Activated effector memory CD4-positive, alpha-beta T cell treated with Interleukin-2 at 50 U/mL for 16 hours (primary cell): ENCODE results near the gene HOXD10.

ENCODE experiments used
- DNase-seq: peaks from one replicate; pipeline ENCODE4 v3.0.0-alpha.2; 2020

Gene HOXD10

GRCh38 chr2:176152350-176153181, 36.0 kb downstream of the HOXD10 start:
- no peak for DNase-seq

- no peak for DNase-seq
These were observed 38.1 kb downstream of the HOXD10 start for GRCh38 chr2:176154576-176155252.

GRCh38 chr2:176155356-176156044, 38.9 kb downstream of the HOXD10 start:
- no peak for DNase-seq

GRCh38 chr2:176156301-176156806, 39.8 kb downstream of the HOXD10 start:
- no peak for DNase-seq

- DNase-seq = no peak
These were observed 40.4 kb downstream of the HOXD10 start, which contains the start of gene HOXD3 for GRCh38 chr2:176156807-176157498. Gene HOXD3, plus strand, starts transcription at chr2:176157307. Its CDS starts 11,808 bp downstream, at chr2:176169115.

- no peak for DNase-seq
These were observed 41.1 kb downstream of the HOXD10 start for GRCh38 chr2:176157499-176158185.

- DNase-seq = no peak
These were observed 41.6 kb downstream of the HOXD10 start for GRCh38 chr2:176158186-176158591.

- DNase-seq = no peak
These were observed 42.5 kb downstream of the HOXD10 start for GRCh38 chr2:176158855-176159662.

- DNase-seq = no peak
These were observed 43.2 kb downstream of the HOXD10 start for GRCh38 chr2:176159663-176160250.

GRCh38 chr2:176160251-176160985, 43.8 kb downstream of the HOXD10 start:
- DNase-seq = no peak

- DNase-seq = no peak
These were observed 44.6 kb downstream of the HOXD10 start for GRCh38 chr2:176160986-176161824.

GRCh38 chr2:176161825-176162626, 45.4 kb downstream of the HOXD10 start:
- no peak for DNase-seq

- DNase-seq = no peak
These were observed 46.5 kb downstream of the HOXD10 start for GRCh38 chr2:176162911-176163671.

- no peak for DNase-seq
These were observed 47.1 kb downstream of the HOXD10 start for GRCh38 chr2:176163672-176164056.

GRCh38 chr2:176164201-176164600, 47.6 kb downstream of the HOXD10 start:
- DNase-seq = no peak

GRCh38 chr2:176164611-176165369, 48.2 kb downstream of the HOXD10 start:
- no peak for DNase-seq
